22Rv1 (cell line): ENCODE data around the gene CLSTN3.

Experiments used
- CTCF ChIP-seq: fragments of 450-650 bp; IDR thresholded peaks from 2 replicates; pipeline ENCODE4 v1.5.1; 2017; ENCODE audit warnings: mild to moderate bottlenecking
- ZFX ChIP-seq: fragments of 450-650 bp; IDR thresholded peaks from 2 replicates; pipeline ENCODE4 v1.6.1; 2017; ENCODE audit warnings: antibody characterized with exemption, borderline replicate concordance

GRCh38 chr12:7134396-7135166 lies 4.4 kb downstream of the CLSTN3 start:
- no peak for TF ChIP-seq CTCF
- no peak for TF ChIP-seq ZFX
